Right lung (tissue), 5 donors: ENCODE data around the gene RAX. TPM values are rescaled to one million over a fixed set of nuclear protein-coding genes. Genes with fewer than 3 reads are reported as not detected.

Source experiments
- DNase-seq, 2 donors: peaks; one replicate each; pipeline ENCODE4 v3.0.0-alpha.2; 2013
- polyA plus RNA-seq, 5 donors: library from polyadenylated mRNA; unstranded; fragments of 120-200 nt; gene quantifications; one replicate each; pipeline versions ENCODE4 v1.2.1 to v1.2.3, GENCODE V29; 2013; ENCODE audit warnings: inconsistent platforms in 1 of 5, low replicate concordance in 1 of 5; ENCODE audit not compliant: insufficient read length in 5 of 5, insufficient read depth in 1 of 5

Gene RAX
- polyA plus RNA-seq, 5 donors, result not detected

- DNase-seq, result peak; percentile 78 to 88
Observed at GRCh38 chr18:59249199-59249774, 24.0 kb downstream of the RAX start.

DNA sequence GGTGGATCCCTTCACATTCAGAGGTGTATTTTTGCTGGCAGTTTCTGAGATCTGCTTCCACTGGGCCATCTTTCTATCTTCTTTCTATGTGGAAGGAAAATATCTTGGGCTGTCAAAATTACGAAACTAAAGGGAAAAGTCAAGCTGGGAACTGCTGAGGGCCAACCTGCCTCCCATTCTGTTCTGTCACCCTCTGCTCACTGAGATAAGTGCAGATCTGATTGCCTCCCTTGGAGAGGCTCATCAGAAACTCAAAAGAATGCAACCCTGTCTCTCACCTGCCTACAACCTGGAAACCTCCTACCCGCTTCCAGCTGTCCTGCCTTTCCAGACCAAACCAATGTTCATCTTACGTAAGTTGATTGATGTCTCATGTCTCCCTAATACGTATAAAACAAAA, 26.5 kb downstream of the RAX start:
- no peak for DNase-seq

DNA sequence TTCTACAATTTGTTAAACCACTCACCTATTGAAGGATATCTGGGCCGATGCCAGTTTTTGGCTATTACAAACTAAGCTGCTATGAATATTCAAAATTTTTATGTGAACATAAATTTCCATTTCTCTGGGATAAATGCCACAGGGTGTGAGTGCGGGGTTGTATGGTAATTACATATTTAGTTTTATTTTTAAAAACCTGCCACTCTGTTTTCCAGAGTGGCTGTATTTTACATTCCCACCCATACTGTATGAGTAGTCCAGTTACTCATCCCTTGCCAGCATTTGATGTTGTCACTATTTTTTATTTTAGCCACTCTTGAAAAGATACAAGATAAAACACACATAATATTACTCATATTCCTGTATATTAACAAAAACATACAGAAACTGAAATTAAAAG, 30.3 kb downstream of the RAX start:
- DNase-seq, result no peak

DNA sequence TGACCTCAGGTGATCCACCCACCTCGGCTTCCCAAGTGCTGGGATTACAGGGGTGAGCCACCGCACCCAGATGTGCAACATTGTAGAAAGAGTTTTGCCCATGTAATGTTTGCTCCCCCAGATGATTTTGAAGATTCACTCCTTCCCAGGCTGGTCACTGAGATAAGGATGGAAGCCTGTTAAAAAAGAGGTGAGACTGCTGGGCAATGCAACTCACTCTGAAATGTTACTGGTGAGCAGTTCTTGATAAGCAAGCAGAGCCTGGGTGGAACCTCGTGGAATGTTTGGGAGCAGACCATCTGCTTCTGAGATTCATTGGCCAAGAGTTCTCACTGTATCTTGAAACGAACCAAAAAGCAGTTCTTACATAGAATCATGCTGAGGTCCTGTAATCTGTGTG, 33.6 kb downstream of the RAX start:
- DNase-seq, result no peak

- no peak for DNase-seq
Observed at GRCh38 chr18:59238385-59238784, 34.9 kb downstream of the RAX start.

- DNase-seq, result no peak
Observed at GRCh38 chr18:59233017-59233410, 40.2 kb downstream of the RAX start.

DNA sequence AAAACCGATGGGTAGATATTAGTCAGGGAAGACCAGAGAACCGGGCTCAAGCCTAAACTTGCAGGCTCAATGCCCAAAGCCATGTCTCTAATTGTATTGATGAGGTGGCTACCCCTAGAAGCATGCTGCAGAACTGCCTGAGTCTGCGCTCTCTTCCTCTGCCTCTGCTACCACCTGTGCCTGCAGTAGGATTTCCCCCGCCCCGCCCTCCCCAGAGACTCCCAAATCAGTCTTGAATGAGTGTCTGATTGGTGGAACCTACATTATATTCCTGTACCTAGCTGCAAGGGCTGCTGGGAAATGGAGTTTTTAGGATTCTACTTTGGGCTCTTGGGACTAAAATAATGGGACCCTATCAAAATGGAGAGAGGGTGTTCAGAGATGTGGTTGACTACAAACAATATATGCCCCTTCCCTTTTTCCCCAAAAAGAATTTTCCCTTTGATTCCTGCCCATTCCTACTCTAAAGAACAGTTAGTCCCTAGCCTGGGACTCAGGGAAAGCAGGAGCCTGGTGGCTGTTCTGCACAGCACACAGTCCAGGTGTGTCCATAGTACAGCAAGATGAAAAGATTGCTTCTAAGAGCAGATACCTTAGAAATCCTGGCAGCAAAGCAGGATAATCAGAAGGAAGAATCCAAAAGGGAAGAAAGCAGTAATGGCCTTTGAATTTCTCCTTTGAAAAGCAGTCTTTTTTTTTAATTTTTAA, 40.8 kb downstream of the RAX start:
- DNase-seq, result no peak

- no peak for DNase-seq
Observed at GRCh38 chr18:59231877-59232276, 41.4 kb downstream of the RAX start.

DNA sequence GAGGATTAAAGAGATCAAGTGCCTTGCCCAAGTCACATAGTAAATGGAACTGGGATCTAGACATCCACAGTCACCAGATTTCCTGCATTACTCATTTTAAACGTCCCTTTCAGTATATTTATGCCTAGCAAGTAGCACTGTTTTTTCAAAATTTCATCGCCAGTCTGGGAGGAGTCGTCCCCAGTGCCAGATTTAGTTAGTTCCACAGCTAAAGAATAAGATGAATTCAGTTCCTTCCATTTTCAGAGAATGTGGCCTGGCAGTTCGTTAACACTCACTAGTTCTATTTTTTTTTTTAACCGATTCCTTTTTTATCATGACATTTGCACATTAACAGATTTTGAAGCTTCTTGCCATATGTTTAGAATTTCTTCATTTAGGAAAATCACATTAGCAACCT, 42.1 kb downstream of the RAX start:
- DNase-seq, result no peak

DNA sequence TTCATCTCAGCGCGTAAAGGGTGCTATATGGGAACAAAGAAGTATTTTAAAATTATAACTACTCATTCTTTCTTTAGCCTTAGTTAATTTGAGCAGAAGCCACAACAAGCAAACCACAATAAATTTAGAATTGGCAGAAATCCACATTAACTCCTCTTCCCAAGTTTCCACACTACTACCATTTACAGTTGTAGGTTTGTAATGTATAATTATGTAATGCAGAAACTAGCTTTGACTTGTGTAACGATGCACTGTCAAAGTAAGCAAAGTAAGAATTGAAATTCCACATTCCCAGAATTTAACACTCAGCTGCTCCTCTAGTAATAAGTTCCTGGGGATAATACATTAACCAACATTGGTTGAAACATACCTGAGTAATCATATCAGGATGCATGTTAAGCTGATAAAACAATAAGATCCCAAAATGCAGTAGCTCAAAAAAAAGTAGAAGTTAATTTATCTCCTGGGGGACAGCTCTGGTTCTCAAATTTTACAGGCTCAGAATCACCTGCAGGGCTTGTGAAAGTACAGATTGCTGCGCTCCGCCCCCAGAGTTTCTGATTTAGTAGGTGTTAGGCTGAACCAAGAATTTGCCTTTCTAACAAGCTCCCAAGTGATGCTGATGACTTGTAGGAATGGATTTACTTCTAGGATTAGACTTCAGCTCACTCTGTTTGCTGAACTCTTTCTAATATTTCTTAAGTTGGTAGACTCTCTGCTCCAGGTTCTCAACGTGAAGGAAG, 43.4 kb downstream of the RAX start:
- DNase-seq, result no peak

DNA sequence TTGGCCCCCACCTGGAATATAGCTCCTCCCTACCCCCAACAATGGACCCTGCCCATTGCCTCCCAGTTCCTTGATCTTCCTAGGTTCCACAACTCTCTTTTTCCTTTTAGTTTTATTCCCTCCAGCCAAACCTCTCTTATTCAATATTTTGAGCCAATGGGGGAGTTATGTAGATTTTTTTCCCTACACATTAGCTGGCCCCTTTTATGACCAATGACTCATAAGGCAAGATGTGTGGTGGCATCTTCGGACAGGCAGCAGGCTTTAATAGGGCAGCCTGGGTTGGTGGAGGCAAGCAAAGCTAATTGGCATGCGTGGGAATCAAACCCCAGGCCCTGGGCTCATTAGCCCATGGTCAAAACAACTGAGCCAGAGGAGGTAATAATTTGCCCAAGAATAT, 44.1 kb downstream of the RAX start:
- DNase-seq, result no peak

- no peak for DNase-seq
Observed at GRCh38 chr18:59228351-59228750, 44.9 kb downstream of the RAX start.

DNA sequence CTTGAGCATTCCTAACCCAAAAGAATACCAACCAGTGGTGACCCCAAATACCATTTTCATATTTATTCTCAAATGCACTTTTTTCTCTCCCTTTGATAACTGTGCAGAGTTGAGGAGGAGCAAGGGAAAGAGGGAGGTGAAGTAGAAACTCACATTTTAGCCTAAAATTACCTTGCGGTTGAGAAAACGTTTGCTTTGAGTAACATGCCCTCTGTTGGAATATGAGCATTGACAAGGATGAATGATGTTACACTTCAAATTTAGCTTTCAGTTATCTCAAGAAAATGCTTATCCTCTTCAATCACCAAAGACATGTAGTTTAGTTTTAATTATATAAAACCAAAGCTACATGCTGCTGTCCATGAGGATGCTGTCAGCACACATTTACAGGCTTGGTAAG, 50.9 kb downstream of the RAX start:
- no peak for DNase-seq

DNA sequence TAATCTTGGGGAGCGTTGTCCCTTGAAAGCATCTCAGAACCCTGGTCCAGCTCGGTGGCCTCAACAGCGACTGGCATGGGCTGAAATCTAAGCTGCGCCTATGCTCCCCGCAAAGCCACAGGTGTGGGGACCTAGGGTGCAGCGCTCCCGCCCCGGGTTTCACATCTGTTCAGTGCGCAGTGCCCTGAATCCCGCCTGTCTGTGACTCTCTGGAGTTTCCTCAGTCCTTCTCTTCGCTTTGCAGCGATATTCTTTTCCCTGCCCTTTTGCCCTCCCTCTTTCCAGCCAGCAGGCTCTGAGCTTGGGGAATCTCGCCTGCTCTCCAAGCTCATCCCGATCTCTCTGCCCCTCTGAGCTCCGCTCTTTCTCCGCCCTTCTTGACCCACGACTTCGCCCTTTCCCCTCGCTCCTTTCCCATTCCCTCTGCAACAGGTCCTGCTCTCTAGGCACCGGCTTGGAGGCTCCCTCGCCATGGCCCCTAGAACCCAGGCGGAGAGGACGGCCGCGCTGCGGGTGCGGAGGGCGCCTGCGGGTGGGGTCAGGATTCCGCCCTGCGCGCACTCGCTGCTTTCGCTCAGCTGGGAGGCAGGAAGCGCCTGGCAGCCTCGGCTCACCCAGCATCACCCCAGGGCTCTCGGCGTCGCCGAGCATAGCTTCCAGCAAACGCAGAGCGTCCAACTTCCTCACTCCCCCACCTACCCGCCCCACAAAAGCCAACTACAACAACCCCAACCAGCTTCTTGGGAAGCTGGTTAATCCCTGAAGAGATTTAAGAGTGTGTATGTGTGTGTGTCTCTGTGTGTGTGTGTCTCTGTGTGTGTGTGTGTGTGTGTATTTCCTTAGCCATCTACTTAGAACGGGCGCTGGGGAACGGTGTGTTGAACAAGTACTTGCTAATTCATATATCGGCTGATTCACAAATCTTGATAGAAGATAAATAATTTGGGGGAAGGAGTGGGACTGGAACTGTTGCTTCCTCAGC, 52.2 kb downstream of the RAX start:
- DNase-seq, result no peak

GRCh38 chr18:59220164-59220783, 53.0 kb downstream of the RAX start:
- DNase-seq, result no peak

DNA sequence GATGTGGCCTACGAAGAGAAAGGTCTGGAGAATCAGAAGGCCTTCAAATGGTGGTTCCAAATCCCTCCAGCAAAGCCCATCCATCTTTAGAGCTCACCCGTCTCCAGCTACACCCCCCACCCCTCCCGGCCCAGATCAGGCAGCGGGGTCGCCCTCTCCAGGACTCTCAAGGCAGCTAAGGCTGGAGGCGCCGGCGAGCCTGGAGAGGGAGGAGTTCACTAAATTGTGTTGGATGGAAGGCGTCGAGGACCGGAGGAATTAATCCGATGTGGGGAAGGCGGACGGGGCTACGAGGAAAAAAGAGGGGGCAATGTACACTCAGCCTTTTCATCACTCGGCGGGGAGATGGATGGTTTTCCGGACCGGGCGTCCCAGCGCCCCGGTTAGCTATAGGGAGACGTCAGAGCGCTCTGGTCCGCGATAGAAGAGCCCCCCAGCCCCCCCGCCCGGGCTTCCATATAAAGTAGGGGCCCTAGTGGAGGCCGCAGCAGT, 53.5 kb downstream of the RAX start, which contains the start of gene GRP:
GRP (plus strand) TSS at position 487 of the 492 bp plus-strand sequence. CDS start 108 bp downstream, outside the sequence.
- DNase-seq, result no peak

DNA sequence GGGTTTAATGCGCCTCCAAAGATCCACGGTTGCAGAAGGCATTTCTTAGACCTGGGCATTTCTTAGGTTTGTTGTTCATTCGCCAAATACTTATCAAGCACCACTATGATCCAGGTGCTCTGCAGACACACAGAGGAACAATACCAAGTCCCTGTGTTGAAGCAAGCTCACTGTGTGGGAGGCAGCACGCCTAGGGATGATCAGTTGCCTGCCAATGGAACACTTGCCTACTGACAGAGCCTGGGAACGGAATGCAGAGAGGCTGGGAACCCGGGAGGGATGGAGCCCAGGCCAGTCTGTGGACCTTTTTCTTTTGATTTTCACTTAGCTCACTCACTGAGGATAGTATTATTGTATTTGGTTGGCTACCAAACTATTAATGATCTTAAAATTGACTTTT, 55.2 kb downstream of the RAX start:
- DNase-seq, result no peak
